ENCODE data around the gene ATP6V1G1.

GRCh38 chr9:114624677-114625076, 37.1 kb downstream of the ATP6V1G1 start:
- TF ChIP-seq, protein P1, sequence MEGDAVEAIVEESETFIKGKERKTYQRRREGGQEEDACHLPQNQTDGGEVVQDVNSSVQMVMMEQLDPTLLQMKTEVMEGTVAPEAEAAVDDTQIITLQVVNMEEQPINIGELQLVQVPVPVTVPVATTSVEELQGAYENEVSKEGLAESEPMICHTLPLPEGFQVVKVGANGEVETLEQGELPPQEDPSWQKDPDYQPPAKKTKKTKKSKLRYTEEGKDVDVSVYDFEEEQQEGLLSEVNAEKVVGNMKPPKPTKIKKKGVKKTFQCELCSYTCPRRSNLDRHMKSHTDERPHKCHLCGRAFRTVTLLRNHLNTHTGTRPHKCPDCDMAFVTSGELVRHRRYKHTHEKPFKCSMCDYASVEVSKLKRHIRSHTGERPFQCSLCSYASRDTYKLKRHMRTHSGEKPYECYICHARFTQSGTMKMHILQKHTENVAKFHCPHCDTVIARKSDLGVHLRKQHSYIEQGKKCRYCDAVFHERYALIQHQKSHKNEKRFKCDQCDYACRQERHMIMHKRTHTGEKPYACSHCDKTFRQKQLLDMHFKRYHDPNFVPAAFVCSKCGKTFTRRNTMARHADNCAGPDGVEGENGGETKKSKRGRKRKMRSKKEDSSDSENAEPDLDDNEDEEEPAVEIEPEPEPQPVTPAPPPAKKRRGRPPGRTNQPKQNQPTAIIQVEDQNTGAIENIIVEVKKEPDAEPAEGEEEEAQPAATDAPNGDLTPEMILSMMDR (IDR thresholded peaks at IDR 0.05): no peak
- TF ChIP-seq POLR2A (IDR thresholded peaks at IDR 0.05): no peak

All from uterus (tissue), 2 donors.